Loucy (cell line): ENCODE results near the gene SFR1.
A peak's percentile ranks its signal among the peaks of the same experiment; 100 is the strongest.

Source experiments
- CTCF ChIP-seq: fragments of 200-600 bp; sonication (generic); conservative IDR thresholded peaks from 2 replicates; pipeline ENCODE4 v1.5.1; 2014; ENCODE audit warnings: mild to moderate bottlenecking, antibody characterized with exemption, low read length
- EZH2phosphoT487 ChIP-seq: fragments of 200-600 bp; IDR thresholded peaks from 2 replicates; pipeline ENCODE4 v1.6.1; 2018; ENCODE audit warnings: antibody characterized with exemption, mild to moderate bottlenecking, moderate library complexity, borderline replicate concordance

- TF ChIP-seq CTCF: peak; percentile 76
- TF ChIP-seq EZH2phosphoT487: no peak
These were observed 5.4 kb downstream of the SFR1 start for GRCh38 chr10:104127411-104127810.
